Neutrophil (primary cell): ENCODE results near the gene RFTN1.

ENCODE experiments used
- H3K27ac ChIP-seq: fragments of 200-600 bp; sonication (generic); 2 replicates; pipeline ENCODE4 v1.5.1; 2016; ENCODE audit warnings: mild to moderate bottlenecking, moderate library complexity
- H3K27me3 ChIP-seq: fragments of 200-600 bp; sonication (generic); 2 replicates; pipeline ENCODE4 v1.6.0; 2016; ENCODE audit warnings: mild to moderate bottlenecking
- H3K36me3 ChIP-seq: fragments of 200-600 bp; sonication (generic); 2 replicates; pipeline ENCODE4 v1.5.1; 2017
- H3K4me1 ChIP-seq, 2 experiments: fragments of 200-600 bp in 1 of 2; sonication (generic) in 1 of 2; 1 replicate in 1 of 2; 2 replicates in 1 of 2; pipeline versions ENCODE4 v1.5.1 to v1.6.1; 2013 to 2016; ENCODE audit warnings: low read depth in 1 of 2, low read length in 1 of 2, mild to moderate bottlenecking in 1 of 2, moderate library complexity in 1 of 2; ENCODE audit not compliant: control insufficient read depth in 1 of 2, insufficient read depth in 1 of 2
- H3K4me3 ChIP-seq, 2 experiments: fragments of 200-600 bp in 1 of 2; sonication (generic) in 1 of 2; 1 replicate in 1 of 2; 2 replicates in 1 of 2; pipeline ENCODE4 v1.5.1; 2013 to 2016; ENCODE audit warnings: low read depth in 1 of 2, low read length in 1 of 2, mild to moderate bottlenecking in 1 of 2, moderate library complexity in 1 of 2
- H3K9me3 ChIP-seq: fragments of 200-600 bp; sonication (generic); 2 replicates; pipeline ENCODE4 v1.5.1; 2016
- TF ChIP-seq, protein P1 (sequence below): fragments of 200-600 bp; sonication (generic); IDR thresholded peaks from 2 replicates; pipeline ENCODE4 v1.5.1; 2016; ENCODE audit warnings: antibody characterized with exemption

The RFTN1 gene

DNA sequence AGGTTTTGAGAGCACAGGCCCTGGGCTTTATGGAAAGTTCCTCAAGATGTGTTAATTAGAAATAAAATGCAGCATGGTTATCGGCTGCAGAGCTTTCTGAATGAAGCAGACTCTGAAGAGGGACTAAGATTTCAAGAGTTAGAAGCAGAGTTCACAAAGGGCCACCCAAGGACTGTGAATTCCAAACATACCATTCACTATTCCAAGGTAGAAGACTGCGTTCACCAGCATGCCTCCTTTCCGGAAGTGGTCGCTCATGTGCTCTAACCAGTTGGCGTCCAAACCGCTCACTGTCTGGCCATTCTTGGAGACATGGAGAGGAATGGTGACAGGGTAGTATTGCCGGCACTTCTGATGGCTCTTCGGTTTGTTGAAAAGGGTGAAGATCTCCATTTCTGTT, 143.6 kb downstream of the RFTN1 start:
- TF ChIP-seq, protein P1, sequence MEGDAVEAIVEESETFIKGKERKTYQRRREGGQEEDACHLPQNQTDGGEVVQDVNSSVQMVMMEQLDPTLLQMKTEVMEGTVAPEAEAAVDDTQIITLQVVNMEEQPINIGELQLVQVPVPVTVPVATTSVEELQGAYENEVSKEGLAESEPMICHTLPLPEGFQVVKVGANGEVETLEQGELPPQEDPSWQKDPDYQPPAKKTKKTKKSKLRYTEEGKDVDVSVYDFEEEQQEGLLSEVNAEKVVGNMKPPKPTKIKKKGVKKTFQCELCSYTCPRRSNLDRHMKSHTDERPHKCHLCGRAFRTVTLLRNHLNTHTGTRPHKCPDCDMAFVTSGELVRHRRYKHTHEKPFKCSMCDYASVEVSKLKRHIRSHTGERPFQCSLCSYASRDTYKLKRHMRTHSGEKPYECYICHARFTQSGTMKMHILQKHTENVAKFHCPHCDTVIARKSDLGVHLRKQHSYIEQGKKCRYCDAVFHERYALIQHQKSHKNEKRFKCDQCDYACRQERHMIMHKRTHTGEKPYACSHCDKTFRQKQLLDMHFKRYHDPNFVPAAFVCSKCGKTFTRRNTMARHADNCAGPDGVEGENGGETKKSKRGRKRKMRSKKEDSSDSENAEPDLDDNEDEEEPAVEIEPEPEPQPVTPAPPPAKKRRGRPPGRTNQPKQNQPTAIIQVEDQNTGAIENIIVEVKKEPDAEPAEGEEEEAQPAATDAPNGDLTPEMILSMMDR, result no peak
- no peak overlapping the region for H3K27ac ChIP-seq
- no peaks in the 10 kb centered on the region for H3K36me3 ChIP-seq
- no peaks in the 10 kb centered on the region for H3K9me3 ChIP-seq
- no peaks in the 10 kb centered on the region for H3K4me1 ChIP-seq
- H3K27me3 ChIP-seq, result no peaks in the 10 kb centered on the region
- H3K4me3 ChIP-seq, result no peak overlapping the region

DNA sequence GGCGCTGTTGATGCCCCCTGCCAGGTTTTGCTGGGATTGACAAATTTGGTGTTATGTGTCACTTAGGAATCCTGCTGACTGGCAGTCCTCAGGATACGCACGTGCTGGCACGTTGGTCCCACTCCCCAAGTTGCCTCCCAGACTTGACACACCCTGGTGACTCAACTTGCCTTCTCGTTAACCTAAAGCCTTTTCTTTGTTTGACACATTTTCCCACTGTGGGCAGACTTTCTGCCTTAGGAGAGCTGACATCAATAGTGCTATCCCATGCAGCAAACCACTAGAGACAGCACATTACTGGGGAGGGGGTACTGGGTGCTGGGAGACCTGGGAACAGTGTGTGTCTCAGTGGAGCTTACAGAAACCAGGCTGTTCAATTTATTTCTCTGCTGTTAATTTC, 144.2 kb downstream of the RFTN1 start:
- H3K27ac ChIP-seq, result no peak overlapping the region
- H3K27me3 ChIP-seq, result no peaks in the 10 kb centered on the region
- TF ChIP-seq, protein P1, result no peak
- no peak overlapping the region for H3K4me3 ChIP-seq
- no peaks in the 10 kb centered on the region for H3K9me3 ChIP-seq
- no peaks in the 10 kb centered on the region for H3K36me3 ChIP-seq
- H3K4me1 ChIP-seq, result no peaks in the 10 kb centered on the region

DNA sequence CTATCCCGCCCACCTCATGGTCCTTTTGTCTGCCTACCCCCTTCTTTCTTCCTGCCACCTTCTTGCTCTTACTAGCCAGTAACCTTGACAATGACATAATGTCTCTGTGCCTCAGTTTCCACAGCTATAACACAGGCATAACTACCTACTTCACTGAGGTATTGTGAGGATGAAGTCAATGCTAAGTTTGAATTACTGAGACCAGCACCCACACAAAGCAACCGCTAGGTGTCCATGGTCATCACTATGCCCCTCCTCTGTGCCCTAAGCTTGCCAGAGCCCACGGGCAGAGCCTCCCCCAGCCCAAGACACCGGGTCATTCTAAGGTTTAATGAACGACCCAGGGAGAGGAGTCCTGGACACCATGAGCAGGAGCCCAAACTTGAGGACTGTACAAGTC, 146.9 kb downstream of the RFTN1 start:
- Histone ChIP-seq H3K9me3 (no peaks in the 10 kb centered on the region), H3K4me3 (no peak overlapping the region), H3K4me1 (no peaks in the 10 kb centered on the region), H3K27ac (no peak overlapping the region), H3K27me3 (no peaks in the 10 kb centered on the region), H3K36me3 (no peaks in the 10 kb centered on the region)
- TF ChIP-seq, protein P1, result no peak

DNA sequence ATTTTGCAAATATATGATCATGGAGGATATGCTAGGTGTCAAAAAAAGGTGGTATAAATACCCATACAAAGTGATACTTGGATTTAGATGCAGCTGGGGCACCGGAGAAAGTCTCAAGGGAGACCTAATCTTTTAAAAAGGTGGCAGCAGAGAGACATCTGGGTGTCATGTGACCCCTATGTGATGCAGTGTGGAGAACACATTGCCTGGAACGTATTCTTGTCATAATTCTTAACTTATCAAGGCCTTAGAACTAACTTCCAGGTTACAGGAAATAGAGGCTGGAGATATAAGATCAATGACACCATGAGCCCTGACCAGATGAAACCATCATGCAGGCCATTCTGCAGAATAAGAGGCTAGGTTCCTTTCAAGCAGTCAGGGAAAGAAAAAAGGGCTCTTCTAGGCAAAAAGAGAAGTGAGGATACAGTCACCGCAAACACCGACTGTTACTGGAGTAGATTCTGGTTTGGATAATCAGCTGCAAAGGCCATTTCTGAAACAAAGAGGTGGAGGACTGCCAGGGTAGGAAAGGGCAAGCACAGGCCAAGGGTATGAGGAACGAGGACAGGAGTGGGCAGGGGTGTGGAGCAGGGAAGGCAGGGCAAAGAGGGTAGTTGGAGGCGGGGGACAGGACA, 147.9 kb downstream of the RFTN1 start:
- no peaks in the 10 kb centered on the region for H3K36me3 ChIP-seq
- H3K27me3 ChIP-seq, result no peaks in the 10 kb centered on the region
- TF ChIP-seq, protein P1, result no peak
- no peak overlapping the region for H3K27ac ChIP-seq
- no peak overlapping the region for H3K4me3 ChIP-seq
- no peaks in the 10 kb centered on the region for H3K9me3 ChIP-seq
- no peaks in the 10 kb centered on the region for H3K4me1 ChIP-seq

DNA sequence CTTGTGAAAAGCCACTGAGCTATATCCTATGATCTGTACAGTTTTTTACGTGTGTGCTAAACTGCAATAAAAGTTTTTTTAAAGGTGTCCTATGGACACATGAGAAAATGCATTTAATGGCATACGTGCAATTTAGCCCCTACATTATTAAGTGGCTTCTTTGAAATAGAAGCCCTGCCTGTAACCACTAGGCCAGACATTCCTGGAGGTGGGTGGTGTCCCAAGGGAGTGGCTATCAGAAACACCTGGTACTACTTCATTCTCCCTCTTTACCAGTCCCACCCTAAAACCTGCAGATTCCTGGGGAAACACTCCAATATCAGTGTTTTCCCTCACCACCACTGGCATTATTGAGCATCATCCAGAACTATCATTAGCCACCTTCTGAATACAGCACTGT, 148.5 kb downstream of the RFTN1 start:
- no peak overlapping the region for H3K27ac ChIP-seq
- H3K4me3 ChIP-seq, result no peak overlapping the region
- no peaks in the 10 kb centered on the region for H3K4me1 ChIP-seq
- no peaks in the 10 kb centered on the region for H3K9me3 ChIP-seq
- TF ChIP-seq, protein P1, result no peak
- no peaks in the 10 kb centered on the region for H3K36me3 ChIP-seq
- no peaks in the 10 kb centered on the region for H3K27me3 ChIP-seq
